GM19452 (cell line): ENCODE results near the gene RAF1.
A peak's percentile ranks its signal among the peaks of the same experiment; 100 is the strongest.
"Not testable (repeated sequence)": the region's sequence is repeated elsewhere in the genome, so short reads cannot be mapped to it uniquely, and the experiment has no call there.

Source experiments
- ATAC-seq: cut with Tn5 transposase; IDR thresholded peaks from one replicate; pipeline ENCODE4 v1.9.1; 2021; ENCODE audit not compliant: unreplicated experiment

RAF1 gene

DNA sequence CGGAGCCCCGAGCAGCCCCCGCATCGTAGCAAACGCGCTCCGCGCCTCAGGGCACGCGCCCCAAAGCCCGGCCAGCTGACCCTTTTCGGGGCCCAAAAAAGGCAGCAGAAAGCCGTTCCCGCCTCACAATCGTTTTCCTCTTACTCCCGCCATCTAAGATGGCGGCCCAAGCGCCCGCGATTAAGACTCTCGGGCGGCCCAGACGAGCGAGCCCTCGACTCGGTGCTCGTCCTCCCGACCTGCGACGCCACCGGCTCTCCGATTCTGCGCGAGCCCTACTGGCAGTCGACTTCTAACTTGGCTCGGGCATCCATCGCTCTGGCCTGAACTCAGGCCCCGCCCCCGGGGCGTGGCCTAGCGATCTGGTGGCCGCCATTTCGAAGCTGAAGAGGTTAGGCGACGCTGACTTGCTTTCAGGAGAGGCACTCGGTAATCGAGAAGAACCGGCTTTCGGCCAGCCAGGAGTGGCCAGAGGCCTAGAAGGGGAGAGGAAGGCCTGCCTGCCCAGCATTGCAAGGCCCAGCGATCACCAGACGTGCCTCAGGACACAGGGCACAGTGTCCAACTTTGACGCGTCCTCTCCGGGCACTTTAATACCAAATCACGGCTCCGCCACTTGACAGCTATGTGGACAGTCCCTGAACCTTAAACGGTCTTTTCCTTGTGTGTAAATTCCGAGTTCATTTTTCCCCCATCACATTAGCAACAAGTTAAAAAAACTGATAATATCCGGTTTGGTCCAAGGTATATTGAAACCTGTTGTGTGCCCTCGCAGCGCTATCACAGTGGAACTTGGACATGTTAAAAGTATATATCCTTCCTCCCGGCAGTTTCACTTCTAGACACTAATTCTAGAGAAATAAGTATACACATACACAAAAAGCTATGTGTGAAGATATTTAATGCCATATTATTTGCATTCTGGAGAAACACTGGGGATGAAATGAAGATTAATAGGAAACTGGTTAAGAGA is at the start of gene RAF1:
RAF1 (minus strand) TSS at position 182 of the 973 bp plus-strand sequence. CDS start 45,396 bp downstream, outside the sequence.
- peak; percentile 91 for ATAC-seq

DNA sequence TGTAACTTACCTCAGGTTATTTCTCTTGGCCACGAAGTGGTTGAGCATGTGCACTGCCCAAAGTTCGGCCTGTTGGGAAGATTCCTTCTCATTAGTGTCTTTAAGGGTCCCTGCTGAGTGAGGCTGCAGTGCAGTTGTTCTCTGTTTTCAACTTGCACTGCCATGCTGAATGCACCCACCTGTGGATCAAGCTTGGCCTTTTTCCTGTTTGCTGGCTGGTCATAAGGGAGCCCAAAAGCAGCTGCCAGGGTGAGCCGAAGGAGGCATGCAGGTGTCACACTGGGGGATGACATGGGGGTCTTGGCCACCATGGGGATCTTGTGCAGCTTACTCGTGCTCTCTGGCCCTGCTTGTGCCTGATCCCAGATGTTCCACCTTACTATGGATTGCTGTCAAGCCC is 46.1 kb upstream of the RAF1 start:
- ATAC-seq, result no peak

DNA sequence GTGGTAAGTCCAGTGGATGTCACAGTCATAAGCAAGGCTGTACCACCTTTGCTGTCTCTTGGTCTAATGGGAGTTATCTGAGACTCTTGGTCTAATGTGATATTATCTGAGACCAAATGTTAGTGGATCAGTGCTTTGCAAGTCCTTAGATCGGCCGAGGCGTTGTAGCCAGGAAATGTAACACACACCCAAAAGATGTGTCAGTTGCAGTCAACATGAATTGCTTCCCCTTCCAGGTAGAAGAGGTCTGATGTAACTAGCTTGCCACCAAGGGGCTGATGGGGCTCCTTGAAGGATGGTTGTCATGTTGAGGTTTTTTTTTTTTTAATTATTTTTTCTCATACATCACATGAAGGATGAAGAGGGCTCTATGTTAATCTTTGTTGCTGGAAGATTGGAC is 45.4 kb upstream of the RAF1 start:
- ATAC-seq, result no peak

DNA sequence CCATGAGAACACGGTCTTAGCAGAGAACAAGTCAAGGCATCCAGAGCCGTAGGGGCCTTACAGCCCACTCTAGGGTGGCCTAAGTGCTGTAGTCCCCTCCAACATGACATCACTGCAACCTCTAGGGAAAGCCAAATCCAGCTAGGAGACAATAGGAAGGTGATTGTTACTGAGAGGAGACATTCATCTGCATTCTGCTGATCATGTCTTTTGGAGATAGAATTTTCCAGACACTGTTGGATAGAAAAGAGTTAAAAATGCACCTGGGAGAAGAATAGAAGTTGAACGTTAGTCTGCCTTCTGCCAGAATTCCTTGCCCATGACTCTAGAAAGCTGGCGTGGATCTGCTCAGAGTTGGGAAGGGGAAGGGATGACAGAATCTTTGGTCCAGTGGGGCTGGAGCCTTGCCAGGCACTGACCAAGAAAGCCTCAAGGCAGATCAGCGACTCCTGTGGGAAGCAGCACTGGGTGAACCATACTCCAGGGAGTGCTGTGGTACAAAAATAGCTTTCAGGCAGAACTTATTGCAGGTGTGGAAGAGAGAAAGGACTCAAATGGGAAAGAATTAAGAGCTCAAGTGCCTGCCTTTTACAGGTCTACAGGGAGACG is 44.8 kb upstream of the RAF1 start:
- no peak for ATAC-seq

DNA sequence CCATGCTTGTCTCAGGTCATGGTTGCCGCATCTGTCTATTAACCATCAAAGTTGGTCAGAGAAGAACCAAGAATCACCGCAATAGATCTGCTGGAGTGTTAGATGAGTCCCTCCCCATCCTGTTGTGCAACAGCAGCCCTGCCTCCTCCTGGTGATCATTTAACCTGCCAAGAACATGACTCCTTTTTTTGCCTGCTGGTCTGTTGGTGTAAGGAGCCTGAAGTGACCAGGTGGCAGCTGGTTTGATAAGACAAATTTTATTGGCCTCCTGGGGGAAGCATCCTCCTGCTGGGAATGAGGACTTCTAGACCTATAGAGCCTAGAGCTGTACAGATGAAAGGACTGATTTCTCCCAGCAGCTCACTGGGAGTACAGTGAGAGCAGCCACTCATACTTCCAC is 43.5 kb upstream of the RAF1 start:
- ATAC-seq, result no peak

DNA sequence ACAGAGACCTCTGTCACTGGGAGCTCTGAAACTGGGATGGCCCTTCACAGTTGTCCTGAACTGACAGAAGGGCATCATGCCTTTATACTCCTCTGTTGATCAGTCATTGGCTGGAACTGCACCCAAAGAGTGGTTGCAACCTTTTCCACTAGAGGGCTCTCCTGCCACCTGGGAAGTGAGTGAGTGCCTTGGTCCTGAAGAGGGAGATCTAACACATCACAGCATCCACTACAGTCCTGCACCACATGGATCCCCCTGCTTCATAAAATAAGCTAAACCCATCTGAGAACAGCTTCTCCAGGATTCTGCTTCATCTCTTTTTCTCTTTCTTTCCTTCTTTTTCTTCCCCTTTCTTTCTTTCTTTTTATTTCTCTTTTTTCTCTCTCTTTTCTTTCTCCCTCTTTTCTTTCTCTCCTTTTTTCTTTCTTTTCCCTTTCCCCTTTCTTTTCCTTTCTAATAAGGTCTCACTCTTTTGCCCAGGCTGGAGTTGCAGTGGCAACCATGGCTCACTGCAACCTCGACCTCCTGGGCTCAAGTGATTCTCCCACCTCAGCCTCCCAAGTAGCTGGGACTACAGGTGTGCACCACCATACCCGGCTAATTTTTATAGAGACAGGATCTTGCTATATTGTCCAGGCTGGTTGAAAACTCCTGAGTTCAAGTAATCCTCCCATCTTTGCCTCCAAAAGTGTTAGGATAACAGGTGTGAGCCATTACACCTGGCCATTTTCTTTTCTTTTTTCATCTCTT is 42.8 kb upstream of the RAF1 start:
- ATAC-seq, result peak; percentile 87

DNA sequence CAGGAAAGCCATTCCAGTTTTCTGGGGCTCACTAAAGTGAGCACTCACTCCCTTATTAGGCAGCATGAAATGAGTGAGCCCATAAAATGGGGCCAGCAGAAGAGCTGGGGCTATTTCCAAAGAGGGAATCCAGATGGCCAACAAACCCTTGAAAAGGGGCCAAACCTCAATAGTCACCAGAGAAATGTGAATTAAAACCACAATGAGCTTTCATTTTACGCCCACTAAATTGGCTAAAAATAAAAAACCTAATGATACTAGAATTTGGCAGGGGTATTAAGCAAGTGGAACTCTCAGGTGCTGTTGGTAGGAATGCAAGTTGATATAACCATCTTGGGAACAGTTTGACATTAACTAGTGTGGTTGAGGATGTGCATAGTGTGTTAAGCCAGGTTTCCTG is 42.1 kb upstream of the RAF1 start:
- no peak for ATAC-seq

DNA sequence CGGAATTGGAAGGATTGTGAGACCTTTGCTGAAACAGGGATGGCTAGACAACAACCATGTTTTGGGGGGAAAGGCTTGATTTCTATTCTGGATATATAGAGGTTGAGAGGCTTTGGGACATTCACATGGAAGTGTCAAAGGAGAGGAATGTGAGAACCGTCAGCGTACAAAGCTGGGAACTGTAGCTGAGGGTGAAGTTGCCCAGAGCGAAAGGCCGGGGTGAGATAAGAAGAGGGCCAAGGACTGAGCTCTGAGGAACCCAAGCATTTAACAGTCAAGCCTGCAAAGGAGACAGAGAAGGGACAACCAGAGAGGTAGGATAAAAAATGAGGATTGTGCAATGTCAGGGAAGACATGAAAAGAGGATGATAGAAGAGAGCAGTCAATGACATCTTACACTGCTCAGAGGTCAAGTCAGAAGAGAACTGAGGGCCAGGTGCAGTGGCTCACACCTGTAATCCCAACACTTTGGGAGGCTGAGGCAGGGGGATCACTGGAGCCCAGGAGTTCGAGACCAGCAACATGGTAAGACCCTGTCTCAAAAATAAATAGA is 41.5 kb upstream of the RAF1 start:
- no peak for ATAC-seq

DNA sequence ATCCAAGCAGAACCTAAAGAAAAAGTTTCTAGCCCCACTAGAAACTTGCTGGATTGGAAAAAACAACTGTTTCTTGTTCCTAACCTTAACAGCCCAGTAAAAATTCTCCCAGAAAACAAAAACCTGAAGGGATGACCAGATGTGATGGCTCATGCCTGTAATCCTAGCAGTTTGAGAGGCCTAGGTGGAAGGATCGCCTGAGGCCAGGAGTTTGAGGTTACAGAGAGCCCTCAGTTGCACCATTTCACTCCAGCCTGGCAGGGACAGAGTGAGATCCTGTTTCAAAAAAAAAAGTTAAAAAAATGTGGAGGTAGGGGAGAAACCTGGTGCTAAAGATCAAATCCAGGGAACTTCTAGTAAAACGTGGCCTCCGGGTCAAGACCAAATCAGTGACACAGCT is 38.6 kb upstream of the RAF1 start:
- no peak for ATAC-seq

DNA sequence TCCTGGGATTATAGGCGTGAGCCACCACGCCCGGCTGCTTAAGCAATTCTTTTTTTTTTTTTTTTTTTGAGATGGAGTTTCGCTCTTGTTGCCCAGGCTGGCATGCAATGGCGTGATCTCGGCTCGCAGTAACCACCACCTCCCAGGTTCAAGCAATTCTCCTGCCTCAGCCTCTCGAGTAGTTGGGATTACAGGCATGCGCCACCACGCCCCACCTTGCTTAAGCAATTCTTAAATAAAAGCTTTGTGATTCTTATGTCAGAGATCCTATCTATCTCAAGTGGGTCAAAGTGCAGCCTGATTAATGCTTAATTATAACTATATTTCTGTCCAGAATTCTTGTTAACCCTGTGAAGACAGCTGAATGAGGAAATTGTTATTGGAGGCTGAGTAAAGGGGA is 37.7 kb upstream of the RAF1 start:
- ATAC-seq, result not testable (repeated sequence)

DNA sequence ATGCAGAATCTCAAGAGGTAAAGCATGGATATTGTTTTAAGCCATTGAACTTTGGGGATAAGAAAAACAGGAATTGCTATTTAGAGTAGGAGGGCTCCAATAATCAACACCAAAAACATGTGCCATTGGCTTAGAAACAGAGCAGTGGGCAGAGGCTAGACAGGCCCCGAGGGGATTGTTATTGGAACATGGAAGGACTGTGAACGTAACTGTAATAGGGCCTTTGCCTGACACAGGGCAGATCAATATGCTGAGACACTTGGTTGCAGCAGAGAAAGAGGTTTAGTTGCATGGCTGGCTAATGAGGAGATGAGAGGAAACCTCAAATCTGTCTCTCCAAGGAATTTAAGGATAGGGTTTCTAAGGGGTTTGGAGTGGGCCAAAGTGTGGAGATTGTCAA is 36.9 kb upstream of the RAF1 start:
- ATAC-seq, result no peak

DNA sequence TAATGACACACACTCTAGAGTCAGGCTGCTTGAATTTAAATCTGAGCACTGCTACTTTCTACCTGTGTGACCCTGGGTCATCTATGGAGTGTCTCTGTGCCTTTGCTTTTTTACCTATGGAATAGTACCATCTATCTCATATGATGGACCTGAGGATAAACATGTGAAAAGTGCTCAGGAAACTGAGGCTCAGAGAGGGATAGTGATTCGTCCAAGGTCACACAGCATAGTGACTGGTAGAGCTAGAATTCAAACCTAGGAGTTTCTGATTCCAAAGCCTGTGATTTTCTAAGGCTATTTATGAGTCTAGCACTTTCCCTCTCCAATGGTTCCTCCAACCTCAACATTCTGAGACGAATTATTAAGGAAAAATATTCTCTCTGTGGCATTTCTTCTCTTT is 32.0 kb upstream of the RAF1 start:
- ATAC-seq, result no peak

DNA sequence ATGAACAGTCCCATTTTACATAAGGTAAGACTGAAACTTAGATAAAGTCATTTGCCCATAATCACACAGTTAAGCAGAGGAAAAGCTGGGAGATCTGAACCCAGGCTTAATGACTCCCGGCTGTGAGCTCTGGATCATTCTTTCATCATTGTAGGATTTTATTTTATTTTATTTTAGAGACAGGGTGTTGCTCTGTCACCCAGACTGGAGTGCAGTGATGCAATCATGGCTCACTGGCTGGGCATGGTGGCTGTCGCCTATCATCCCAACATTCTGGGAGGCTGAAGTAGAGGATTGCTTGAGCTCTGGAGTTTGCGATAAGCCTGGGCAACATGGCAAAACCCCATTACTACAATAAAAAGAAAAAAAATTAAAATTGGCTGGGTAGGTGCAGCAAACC is 31.2 kb upstream of the RAF1 start:
- no peak for ATAC-seq

DNA sequence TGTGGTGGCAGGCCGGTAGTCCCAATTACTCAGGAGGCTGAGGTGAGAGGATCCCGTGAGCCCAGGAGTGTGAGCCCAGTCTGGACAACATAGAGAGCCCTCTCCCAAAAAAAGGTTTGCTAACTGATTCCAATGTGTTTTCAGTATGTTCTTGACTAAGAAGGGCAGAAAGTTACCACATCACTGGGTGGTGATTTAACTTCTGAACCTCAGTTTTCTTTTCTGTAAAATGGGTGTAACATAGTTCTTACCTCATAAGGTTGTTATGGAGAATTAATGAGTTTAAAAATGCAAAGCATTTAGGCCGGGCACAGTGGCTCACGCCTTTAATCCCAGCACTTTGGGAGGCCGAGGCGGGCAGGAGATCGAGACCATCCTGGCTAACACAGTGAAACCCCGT is 28.5 kb upstream of the RAF1 start:
- no peak for ATAC-seq

DNA sequence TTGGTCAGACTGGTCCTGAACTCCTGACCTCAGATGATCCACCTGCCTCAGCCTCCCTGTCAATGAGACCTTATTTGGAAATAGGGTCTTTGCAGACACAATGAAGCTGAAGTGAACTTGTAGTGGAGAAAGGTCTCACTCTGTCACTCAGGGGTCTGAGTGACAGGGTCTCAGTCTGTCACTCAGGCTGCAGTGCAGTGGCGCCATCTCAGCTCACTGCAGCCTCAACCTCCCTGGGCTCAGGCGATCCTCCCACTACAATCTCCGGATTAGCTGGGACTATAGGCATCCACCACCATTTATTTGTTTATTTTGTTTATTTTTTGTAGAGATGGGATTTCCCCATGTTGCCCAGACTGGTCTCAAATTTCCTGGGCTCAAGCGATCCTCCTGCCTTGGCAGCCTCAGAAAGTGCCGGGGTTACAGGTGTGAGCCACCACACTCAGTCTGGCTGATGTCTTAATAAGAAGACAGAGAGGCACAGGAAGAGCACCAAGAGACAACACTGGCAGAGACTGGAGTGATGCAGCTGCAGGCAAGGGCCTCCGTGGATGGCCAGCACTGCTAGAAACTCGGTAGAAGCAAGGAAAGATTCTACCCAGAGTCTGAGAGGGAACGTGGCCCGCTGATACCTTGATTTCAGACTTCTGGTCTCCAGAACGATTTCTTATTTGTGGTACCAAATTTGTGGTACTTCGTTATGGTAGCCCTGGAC is 26.2 kb upstream of the RAF1 start:
- ATAC-seq, result no peak

DNA sequence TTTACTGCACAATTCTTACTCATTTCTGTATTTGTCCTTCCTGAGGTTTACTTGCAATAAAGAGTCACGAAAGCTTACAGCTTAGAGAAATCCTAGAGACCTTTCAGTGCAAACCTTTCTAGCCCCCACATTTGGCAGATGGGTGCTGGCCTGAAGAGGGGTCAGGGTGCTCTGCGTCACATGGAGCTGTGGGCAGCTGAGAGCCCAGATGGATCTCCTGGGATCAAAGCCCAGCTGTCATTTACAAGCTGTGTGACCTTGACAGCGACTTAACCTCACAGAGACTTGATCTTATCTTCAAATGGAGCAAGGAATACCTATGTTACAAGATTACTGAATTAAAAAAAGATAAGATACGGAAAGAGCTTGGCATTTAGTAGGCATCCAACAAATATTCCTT is 24.0 kb upstream of the RAF1 start:
- ATAC-seq, result no peak

DNA sequence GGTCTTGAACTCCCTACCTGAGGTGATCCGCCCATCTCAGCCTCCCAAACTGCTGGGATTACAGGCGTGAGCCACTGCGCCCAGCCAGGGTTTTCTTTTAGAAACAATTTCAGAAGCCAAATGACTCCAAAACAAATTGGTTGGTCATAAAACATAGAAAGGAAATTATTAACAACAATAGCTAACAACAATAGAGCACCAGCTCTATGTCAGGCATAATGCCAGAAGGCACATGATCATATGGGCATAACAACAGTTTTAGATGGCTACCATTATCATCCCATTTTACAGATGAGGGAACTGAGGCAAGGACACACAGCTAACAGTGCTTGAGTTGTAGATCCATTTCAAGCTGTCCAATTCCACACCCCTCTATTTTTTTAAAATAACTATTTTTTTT is 22.2 kb upstream of the RAF1 start:
- no peak for ATAC-seq

DNA sequence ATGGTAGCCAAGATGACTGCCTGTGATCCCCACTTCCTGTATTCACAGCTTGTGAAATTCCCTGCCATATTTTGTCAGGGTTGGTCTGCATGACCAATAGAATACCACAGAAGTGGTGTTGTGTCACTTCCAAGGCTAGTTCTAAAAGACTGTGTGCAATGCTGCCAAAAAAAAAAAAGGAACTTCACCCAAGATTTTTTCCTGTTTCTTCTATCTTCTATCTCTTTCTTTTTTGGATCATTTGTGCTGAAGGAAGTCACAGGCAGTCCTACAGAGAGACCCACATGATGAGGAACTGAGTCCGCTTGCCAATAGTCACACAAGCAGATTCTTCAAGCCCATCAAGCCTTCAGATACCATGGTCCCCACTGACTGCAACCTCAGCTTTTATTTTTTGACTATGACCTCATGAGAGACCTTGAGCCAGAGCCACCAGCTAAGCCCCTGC is 18.1 kb upstream of the RAF1 start:
- ATAC-seq, result no peak

DNA sequence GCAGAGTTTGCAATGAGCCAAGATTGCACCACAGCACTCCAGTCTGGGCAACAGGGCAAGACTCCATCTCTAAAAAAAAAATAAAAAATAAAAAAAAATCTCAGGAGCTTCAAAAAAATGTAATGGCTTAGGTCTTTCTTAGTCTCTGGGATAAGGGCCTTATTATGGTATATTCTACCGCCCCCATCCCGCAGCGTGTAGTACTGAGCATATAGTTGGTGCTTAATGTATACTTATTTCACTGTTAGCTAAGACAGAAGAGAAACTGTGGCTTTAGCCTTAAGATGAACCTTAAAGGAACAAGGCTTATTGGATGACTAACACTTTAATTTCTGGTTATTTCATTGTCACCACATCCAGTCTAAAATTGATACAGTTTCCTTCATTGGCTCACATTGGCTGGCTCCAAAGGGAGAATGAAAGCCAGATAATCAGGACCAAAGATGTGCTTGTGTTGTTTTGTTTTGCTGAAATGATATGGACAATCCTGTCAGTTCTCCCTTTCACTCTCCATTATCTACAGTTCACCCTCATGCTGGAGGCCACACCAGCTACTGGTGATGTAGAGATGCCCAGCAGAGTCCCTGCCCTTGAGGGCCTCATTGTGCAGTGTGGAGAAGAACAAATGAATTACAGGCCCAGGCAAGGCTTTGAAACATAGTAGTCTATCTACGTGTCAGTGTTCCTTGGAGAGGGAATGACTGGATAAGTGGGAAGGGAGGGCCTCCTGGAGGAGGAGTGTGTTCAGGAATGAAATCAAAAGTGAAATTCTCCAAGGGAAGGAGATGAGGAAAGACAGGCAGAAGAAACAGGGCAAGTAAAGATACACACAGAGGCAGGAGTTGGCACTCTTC is 17.4 kb upstream of the RAF1 start:
- no peak for ATAC-seq

DNA sequence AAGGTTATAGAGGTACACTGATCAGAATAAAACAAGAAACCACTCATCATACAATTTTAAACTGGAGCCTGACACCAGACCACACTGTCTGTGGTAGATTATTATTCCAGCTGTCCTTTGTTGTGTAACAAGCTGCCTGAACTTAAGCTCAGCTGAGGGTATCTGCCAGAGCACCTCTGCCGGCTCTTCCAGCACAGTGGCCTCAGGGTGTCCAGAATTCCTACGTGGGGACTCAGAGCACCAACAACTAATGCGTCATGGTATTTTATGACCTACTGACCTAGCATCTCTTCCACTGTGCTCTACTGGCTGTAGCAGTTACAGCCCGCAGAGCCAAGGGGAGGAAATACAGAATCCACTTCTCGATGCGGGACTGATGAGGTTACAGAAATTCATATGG is 15.6 kb upstream of the RAF1 start:
- no peak for ATAC-seq
